MM.1S (cell line): ENCODE data around the gene TRHDE.

Experiments
- DNase-seq: peaks from one replicate; pipeline ENCODE4 v3.0.0-alpha.2; 2015
- H2AFZ ChIP-seq: fragments of 300-600 bp; sonication (generic); 2 replicates; pipeline ENCODE4 v1.6.0; 2016; ENCODE audit warnings: antibody characterized with exemption, low read length
- H3F3A ChIP-seq: fragments of 300-600 bp; sonication (generic); 2 replicates; pipeline ENCODE4 v1.6.1; 2016; ENCODE audit warnings: mild to moderate bottlenecking, antibody characterized with exemption, low read length, moderate library complexity, mixed read lengths; ENCODE audit not compliant: insufficient read depth
- H3K27ac ChIP-seq: fragments of 300-600 bp; sonication (generic); 2 replicates; pipeline ENCODE4 v1.5.1; 2016; ENCODE audit warnings: mild to moderate bottlenecking, low read length
- H3K27me3 ChIP-seq: fragments of 300-600 bp; sonication (generic); replicated peaks from 2 replicates; pipeline ENCODE4 v1.6.0; 2016; ENCODE audit warnings: low read length; ENCODE audit not compliant: insufficient read depth
- H3K36me3 ChIP-seq: fragments of 300-600 bp; sonication (generic); replicated peaks from 2 replicates; pipeline ENCODE4 v1.6.1; 2016; ENCODE audit warnings: mild to moderate bottlenecking, low read length, mixed read lengths; ENCODE audit not compliant: insufficient read depth
- H3K4me1 ChIP-seq: fragments of 300-600 bp; sonication (generic); 2 replicates; pipeline ENCODE4 v1.6.1; 2016; ENCODE audit warnings: low read length, mixed read lengths
- H3K4me2 ChIP-seq: fragments of 300-600 bp; sonication (generic); 2 replicates; pipeline ENCODE4 v1.6.0; 2016; ENCODE audit warnings: low read depth, low read length
- H3K4me3 ChIP-seq: fragments of 300-600 bp; sonication (generic); 2 replicates; pipeline ENCODE4 v1.5.1; 2016; ENCODE audit warnings: low read length, mixed read lengths
- H3K79me2 ChIP-seq: fragments of 300-600 bp; sonication (generic); 2 replicates; pipeline ENCODE4 v1.6.1; 2016; ENCODE audit warnings: mixed run types, low read length, mixed read lengths
- H3K9ac ChIP-seq: fragments of 300-600 bp; sonication (generic); 2 replicates; pipeline ENCODE4 v1.6.1; 2016; ENCODE audit warnings: low read length, mixed read lengths
- H3K9me2 ChIP-seq: fragments of 300-600 bp; sonication (generic); replicated peaks from 2 replicates; pipeline ENCODE4 v1.6.1; 2016; ENCODE audit warnings: mild to moderate bottlenecking, low read length, mixed read lengths; ENCODE audit not compliant: insufficient read depth
- H3K9me3 ChIP-seq: fragments of 300-600 bp; sonication (generic); replicated peaks from 2 replicates; pipeline ENCODE4 v1.6.1; 2016; ENCODE audit warnings: mild to moderate bottlenecking, low read length, mixed read lengths; ENCODE audit not compliant: insufficient read depth
- H4K20me1 ChIP-seq: fragments of 300-600 bp; sonication (generic); 2 replicates; pipeline ENCODE4 v1.6.1; 2016; ENCODE audit warnings: mild to moderate bottlenecking, low read length, moderate library complexity, mixed read lengths; ENCODE audit not compliant: insufficient read depth
- CTCF ChIP-seq: fragments of 300-600 bp; sonication (generic); IDR thresholded peaks from 2 replicates; pipeline ENCODE4 v1.5.1; 2016; ENCODE audit warnings: antibody characterized with exemption, low read length, mixed read lengths
- EZH2 ChIP-seq: fragments of 300-600 bp; sonication (generic); optimal IDR thresholded peaks from 2 replicates; pipeline ENCODE3; 2017; ENCODE audit warnings: low read depth, mild to moderate bottlenecking, antibody characterized with exemption, low read length, mixed read lengths
- EZH2phosphoT487 ChIP-seq: fragments of 300-600 bp; sonication (generic); IDR thresholded peaks from 2 replicates; pipeline ENCODE4 v1.6.1; 2018; ENCODE audit warnings: antibody characterized with exemption, low read length

Gene TRHDE

GRCh38 chr12:72522411-72522810 lies 250.2 kb downstream of the TRHDE start:
- no peaks in the 10 kb centered on the region for H3K27me3 ChIP-seq
- no peak for DNase-seq
- H3K9me2 ChIP-seq: no peaks in the 10 kb centered on the region
- no peak overlapping the region for H3K4me3 ChIP-seq
- TF ChIP-seq EZH2phosphoT487 (no peak), EZH2 (no peak), CTCF (no peak)
- H3K4me1 ChIP-seq: no peaks in the 10 kb centered on the region
- no peak overlapping the region for H2AFZ ChIP-seq
- H3K9me3 ChIP-seq: no peaks in the 10 kb centered on the region
- no peak overlapping the region for H3K4me2 ChIP-seq
- H3K36me3 ChIP-seq: no peaks in the 10 kb centered on the region
- no peaks in the 10 kb centered on the region for H4K20me1 ChIP-seq
- no peaks in the 10 kb centered on the region for H3K79me2 ChIP-seq
- H3K27ac ChIP-seq: no peak overlapping the region
- H3F3A ChIP-seq: no peaks in the 10 kb centered on the region
- H3K9ac ChIP-seq: no peak overlapping the region

GRCh38 chr12:72523754-72524153 lies 251.6 kb downstream of the TRHDE start:
- no peak overlapping the region for H3K9ac ChIP-seq
- TF ChIP-seq EZH2phosphoT487: no peak
- TF ChIP-seq CTCF: no peak
- no peak for TF ChIP-seq EZH2
- H3K36me3 ChIP-seq: no peaks in the 10 kb centered on the region
- H3K79me2 ChIP-seq: no peaks in the 10 kb centered on the region
- no peaks in the 10 kb centered on the region for H3K27me3 ChIP-seq
- no peaks in the 10 kb centered on the region for H3K4me1 ChIP-seq
- no peaks in the 10 kb centered on the region for H3F3A ChIP-seq
- no peak overlapping the region for H3K27ac ChIP-seq
- H4K20me1 ChIP-seq: no peaks in the 10 kb centered on the region
- no peak for DNase-seq
- no peaks in the 10 kb centered on the region for H3K9me2 ChIP-seq
- H3K4me3 ChIP-seq: no peak overlapping the region
- no peaks in the 10 kb centered on the region for H3K9me3 ChIP-seq
- H2AFZ ChIP-seq: no peak overlapping the region
- H3K4me2 ChIP-seq: no peak overlapping the region

DNA sequence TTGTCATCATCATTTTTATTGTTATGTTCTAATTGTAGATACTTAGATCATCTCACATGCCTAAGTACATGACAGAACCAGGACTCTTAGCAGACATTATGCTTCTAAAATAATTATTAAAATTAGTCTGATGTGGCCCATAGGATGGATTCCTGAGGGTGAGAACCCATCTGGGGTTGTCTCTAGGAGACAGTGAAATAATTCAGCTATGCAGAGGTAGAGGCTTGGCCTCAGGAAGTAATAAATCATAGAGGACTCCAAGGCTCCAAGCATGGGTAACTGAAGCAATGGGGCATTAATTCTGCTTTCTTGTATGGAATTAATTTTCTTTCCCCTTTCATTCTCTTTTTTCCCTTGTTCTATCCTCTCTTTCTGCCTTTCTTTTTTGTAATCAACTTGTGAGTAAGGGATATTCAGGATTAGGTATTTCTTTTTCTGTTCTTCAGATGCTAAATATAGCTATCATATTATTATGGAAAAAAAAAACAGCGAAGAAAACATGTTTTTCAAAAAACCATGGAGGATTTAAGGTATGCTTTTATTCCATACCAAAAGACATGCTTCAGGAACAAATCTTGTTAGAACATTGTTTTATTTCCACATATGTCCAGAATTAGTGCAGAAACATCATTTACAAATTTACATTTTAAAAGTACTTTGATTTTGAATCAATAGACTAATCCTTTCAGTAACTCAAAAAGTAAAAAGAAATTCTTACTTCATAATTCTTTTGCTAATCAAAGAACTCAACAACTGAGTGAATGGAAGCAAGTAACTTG lies 263.2 kb downstream of the TRHDE start:
- DNase-seq: no peak
- Histone ChIP-seq H3K4me1 (no peaks in the 10 kb centered on the region), H3K79me2 (no peaks in the 10 kb centered on the region), H3K4me2 (no peak overlapping the region), H3K27me3 (no peaks in the 10 kb centered on the region), H3F3A (no peaks in the 10 kb centered on the region), H3K4me3 (no peak overlapping the region), H3K36me3 (no peaks in the 10 kb centered on the region), H2AFZ (no peak overlapping the region), H3K9ac (no peak overlapping the region), H3K9me2 (no peaks in the 10 kb centered on the region), H4K20me1 (no peaks in the 10 kb centered on the region), H3K9me3 (no peaks in the 10 kb centered on the region), H3K27ac (no peak overlapping the region)
- TF ChIP-seq EZH2: no peak
- no peak for TF ChIP-seq EZH2phosphoT487
- TF ChIP-seq CTCF: no peak
